Measurements from ENCODE around the gene TMC8.

TMC8 gene

GRCh38 chr17:78132767-78133178, 2.2 kb downstream of the TMC8 start:
- no peaks in the 10 kb centered on the region for H3K9me3 ChIP-seq (ENCODE audit: insufficient read depth, low read length)
- H3F3A ChIP-seq (ENCODE audit: insufficient read depth), result peaks cover 45% of the 10 kb centered on the region
- H2AFZ ChIP-seq (ENCODE audit: low read depth, low read length, severe bottlenecking), result no peak overlapping the region
- TF ChIP-seq EZH2phosphoT487 (conservative IDR thresholded peaks at IDR 0.05; ENCODE audit: low read length) (no peak), CTCF (IDR thresholded peaks at IDR 0.05; ENCODE audit: insufficient read depth, low read length, poor library complexity, severe bottlenecking) (no peak)
- peaks cover 22% of the 10 kb centered on the region for H3K79me2 ChIP-seq (ENCODE audit: insufficient read depth, low read length)
- H3K9me2 ChIP-seq (replicated peaks; ENCODE audit: insufficient read depth, low read length), result no peaks in the 10 kb centered on the region
- peak overlapping the region; percentile 85 for H3K4me2 ChIP-seq (ENCODE audit: low read depth, low read length, poor library complexity, severe bottlenecking)
- no peaks in the 10 kb centered on the region for H3K27me3 ChIP-seq (ENCODE audit: low read length)
- peak overlapping the region; percentile 78 for H3K4me3 ChIP-seq (ENCODE audit: insufficient read depth, low read length, poor library complexity, severe bottlenecking)
- H3K27ac ChIP-seq (ENCODE audit: low read depth, low read length), result peak overlapping the region; percentile 95
- H3K9ac ChIP-seq (ENCODE audit: low read length), result peak overlapping the region; percentile 87
- H3K36me3 ChIP-seq (ENCODE audit: low read length), result no peaks in the 10 kb centered on the region; the same call in 1 of the 2 replicates
- no peaks in the 10 kb centered on the region for H4K20me1 ChIP-seq (ENCODE audit: low read depth, low read length)

GRCh38 chr17:78133179-78133951, 2.8 kb downstream of the TMC8 start:
- H3K27me3 ChIP-seq (ENCODE audit: low read length), result no peaks in the 10 kb centered on the region
- peaks cover 19% of the 10 kb centered on the region for H3K79me2 ChIP-seq (ENCODE audit: insufficient read depth, low read length)
- H3K4me3 ChIP-seq (ENCODE audit: insufficient read depth, low read length, poor library complexity, severe bottlenecking), result peak overlapping the region; percentile 78
- H3K4me2 ChIP-seq (ENCODE audit: low read depth, low read length, poor library complexity, severe bottlenecking), result peak overlapping the region; percentile 85
- no peaks in the 10 kb centered on the region; the same call in 1 of the 2 replicates for H3K36me3 ChIP-seq (ENCODE audit: low read length)
- H4K20me1 ChIP-seq (ENCODE audit: low read depth, low read length), result no peaks in the 10 kb centered on the region
- H3K9me3 ChIP-seq (ENCODE audit: insufficient read depth, low read length), result no peaks in the 10 kb centered on the region
- H3K27ac ChIP-seq (ENCODE audit: low read depth, low read length), result peak overlapping the region; percentile 95
- peak overlapping the region; percentile 87 for H3K9ac ChIP-seq (ENCODE audit: low read length)
- TF ChIP-seq CTCF (IDR thresholded peaks at IDR 0.05; ENCODE audit: insufficient read depth, low read length, poor library complexity, severe bottlenecking), result no peak
- peaks cover 49% of the 10 kb centered on the region for H3F3A ChIP-seq (ENCODE audit: insufficient read depth)
- H2AFZ ChIP-seq (ENCODE audit: low read depth, low read length, severe bottlenecking), result no peak overlapping the region
- no peaks in the 10 kb centered on the region for H3K9me2 ChIP-seq (replicated peaks; ENCODE audit: insufficient read depth, low read length)

GRCh38 chr17:78133971-78134898, 3.7 kb downstream of the TMC8 start:
- H3K4me2 ChIP-seq (ENCODE audit: low read depth, low read length, poor library complexity, severe bottlenecking), result peak overlapping the region; percentile 85
- peaks cover 19% of the 10 kb centered on the region for H3K79me2 ChIP-seq (ENCODE audit: insufficient read depth, low read length)
- peak overlapping the region; percentile 95 for H3K27ac ChIP-seq (ENCODE audit: low read depth, low read length)
- H3K36me3 ChIP-seq (ENCODE audit: low read length), result no peaks in the 10 kb centered on the region; the same call in 1 of the 2 replicates
- H3K4me3 ChIP-seq (ENCODE audit: insufficient read depth, low read length, poor library complexity, severe bottlenecking), result peak overlapping the region; percentile 78
- H3K9ac ChIP-seq (ENCODE audit: low read length), result peak overlapping the region; percentile 87
- no peaks in the 10 kb centered on the region for H3K9me3 ChIP-seq (ENCODE audit: insufficient read depth, low read length)
- no peaks in the 10 kb centered on the region for H4K20me1 ChIP-seq (ENCODE audit: low read depth, low read length)
- TF ChIP-seq EZH2phosphoT487 (conservative IDR thresholded peaks at IDR 0.05; ENCODE audit: low read length) (no peak), CTCF (IDR thresholded peaks at IDR 0.05; ENCODE audit: insufficient read depth, low read length, poor library complexity, severe bottlenecking) (peak; percentile 59)
- H3K27me3 ChIP-seq (ENCODE audit: low read length), result no peaks in the 10 kb centered on the region
- H3K9me2 ChIP-seq (replicated peaks; ENCODE audit: insufficient read depth, low read length), result no peaks in the 10 kb centered on the region
- H3F3A ChIP-seq (ENCODE audit: insufficient read depth), result peaks cover 52% of the 10 kb centered on the region
- H2AFZ ChIP-seq (ENCODE audit: low read depth, low read length, severe bottlenecking), result no peak overlapping the region
